GM19463 (cell line): ENCODE measurements around the gene NEURL1B.

ENCODE experiments used
- ATAC-seq: cut with Tn5 transposase; IDR thresholded peaks from one replicate; pipeline ENCODE4 v1.9.1; 2021; ENCODE audit warnings: mild to moderate bottlenecking, moderate library complexity; ENCODE audit not compliant: unreplicated experiment

The NEURL1B gene

DNA sequence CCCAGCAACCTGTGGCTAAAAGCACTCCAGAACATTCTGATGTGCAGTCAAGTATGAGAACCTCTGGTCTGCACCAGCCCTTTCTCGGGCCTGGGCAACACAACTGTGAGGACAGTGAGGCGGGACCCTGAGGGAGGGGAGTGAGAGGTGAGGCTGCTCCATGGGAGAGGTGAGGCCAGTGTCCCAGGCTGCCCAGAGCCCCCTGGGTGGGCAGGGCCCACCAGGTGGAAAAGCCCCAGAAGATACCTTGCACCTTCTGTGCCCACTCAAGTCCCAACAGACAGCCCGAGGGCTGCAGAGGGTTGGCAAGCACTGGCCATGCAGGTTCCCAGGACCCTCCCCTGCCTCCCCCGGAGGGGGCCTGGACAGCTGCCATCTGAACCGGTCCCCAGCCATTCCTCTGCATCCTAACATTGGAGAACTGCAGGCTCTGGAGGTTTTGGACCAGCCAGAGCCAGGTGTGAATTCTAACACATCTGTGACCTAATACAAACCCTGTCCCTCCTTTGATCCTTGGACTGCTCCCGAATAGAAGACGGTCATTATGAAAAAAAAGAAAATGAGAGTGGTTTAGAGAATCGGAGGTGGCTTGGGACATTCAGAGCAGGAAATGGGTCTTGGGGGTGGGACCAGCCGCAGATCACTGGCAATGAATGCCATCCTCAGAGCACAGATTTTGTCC, 72.9 kb downstream of the NEURL1B start:
- no peak for ATAC-seq

DNA sequence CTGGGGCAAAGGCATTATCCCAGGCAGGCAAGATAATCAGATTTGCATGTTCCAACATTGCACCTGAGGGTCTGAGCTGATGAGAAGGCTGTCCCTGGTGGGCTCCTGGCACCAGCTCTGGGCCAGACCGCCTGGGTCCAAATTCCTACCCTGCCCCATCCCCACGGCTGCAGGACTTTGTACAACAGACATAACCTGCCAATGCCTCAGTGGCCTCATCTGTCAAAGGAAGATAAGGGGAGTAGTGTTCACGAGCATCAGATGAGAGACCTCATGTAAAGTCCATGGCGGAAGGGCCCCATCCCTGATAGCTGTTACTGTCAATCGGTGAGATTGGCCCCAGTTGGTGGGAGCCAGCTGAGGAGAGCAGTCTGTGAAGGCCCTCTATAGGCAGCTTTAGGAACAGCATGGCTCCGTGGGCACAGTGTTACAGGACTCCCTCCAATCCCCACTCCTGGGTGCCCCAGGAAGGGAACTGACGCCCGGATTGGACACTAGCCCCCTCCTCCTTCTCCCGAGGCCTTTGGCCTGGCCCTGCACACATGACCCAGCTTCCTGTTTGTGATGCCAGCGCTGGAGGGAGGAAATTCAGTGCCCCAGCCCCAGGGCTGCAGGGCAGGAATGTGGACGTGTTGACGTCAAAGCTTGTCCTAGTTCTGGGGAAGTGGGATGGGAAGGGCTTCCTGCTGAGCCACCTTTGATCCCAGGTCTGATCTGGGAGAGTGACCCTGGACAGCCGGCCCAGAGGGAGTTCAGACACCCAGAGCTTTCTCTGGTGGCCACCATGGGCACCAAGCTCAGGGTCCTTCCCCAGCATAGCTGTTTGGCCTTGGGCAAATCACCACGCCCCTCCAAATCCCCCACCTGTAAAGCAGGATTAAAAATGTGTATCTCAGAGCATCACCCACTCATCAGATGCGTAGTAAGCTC, 73.7 kb downstream of the NEURL1B start:
- peak; percentile 71 for ATAC-seq

DNA sequence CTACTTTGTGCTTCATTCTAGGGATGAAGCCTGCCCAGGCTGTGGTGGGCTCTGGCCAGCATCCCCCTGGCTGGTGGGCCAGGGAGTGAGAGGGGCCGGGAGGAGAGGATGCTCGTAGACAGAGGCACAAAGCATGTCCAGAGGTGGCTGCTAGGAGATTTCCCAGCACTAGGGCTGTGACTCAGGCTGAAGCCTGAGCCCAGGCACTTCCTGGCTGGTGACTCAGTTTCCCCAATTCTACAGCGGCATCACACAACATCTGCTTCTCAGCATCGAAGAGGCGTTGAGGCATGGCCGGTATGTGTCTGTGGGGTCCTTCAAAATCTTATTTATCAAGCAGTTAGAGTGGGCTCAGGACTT, 74.3 kb downstream of the NEURL1B start:
- ATAC-seq = no peak

DNA sequence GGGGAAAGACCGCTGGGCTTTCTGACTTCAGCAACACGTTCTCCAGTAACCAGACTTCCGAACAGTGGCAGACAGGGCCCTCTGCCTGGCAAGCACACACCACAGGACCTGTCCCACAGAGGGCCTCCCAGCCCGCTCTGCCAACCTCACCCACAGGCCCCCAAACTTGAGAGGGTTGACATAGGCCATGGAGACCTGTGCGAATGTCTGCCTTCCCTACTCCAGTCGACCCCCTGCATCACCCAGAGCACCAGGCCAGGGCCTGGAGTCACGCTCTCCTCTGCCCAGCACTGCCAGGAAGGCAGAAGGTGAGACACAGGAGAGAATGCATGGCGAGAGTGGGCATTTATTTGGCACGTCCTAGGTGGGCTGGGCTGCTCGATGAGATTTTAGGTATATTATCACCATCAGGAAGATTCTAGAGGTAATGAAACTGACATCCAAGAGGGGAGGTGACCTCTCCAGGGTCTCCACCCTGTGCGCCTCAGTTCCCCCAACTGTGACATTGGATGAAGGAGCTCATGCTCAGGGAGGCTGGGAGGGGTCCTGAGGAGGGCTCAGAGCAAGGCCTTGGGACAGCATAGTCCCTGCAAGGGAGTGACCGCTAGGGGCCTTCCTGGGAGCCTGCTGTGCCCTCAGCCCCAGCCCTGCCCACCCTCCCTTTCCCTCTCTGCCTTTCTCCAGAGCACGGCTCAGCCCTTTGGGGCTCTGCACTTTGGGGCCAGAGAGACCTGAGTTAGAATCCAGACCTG, 75.0 kb downstream of the NEURL1B start:
- ATAC-seq = no peak

DNA sequence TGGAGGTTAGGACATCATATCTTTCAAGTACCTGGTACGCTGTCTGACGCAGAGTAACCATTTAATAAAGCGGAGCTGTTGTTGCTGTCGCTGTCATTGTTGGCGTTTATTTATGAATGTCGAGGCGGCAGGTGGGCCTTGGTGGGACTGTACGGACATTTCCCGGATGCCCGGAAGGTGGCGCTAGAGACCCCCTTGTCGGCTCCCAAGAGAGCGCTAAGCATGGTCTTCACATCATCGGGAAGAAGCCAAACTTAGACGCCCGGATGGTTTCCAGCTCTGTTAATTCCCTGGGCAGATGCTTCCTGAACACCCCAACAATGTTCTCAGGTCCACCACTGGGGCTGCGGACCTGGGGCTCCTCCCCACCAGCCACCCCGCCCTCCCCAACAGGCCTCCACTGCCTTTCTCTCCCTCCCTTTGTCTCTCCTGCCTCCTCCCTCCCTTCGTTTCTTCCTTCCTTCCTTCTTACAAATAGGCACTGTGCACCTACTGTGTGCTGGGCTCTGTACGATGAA, 75.8 kb downstream of the NEURL1B start:
- no peak for ATAC-seq

DNA sequence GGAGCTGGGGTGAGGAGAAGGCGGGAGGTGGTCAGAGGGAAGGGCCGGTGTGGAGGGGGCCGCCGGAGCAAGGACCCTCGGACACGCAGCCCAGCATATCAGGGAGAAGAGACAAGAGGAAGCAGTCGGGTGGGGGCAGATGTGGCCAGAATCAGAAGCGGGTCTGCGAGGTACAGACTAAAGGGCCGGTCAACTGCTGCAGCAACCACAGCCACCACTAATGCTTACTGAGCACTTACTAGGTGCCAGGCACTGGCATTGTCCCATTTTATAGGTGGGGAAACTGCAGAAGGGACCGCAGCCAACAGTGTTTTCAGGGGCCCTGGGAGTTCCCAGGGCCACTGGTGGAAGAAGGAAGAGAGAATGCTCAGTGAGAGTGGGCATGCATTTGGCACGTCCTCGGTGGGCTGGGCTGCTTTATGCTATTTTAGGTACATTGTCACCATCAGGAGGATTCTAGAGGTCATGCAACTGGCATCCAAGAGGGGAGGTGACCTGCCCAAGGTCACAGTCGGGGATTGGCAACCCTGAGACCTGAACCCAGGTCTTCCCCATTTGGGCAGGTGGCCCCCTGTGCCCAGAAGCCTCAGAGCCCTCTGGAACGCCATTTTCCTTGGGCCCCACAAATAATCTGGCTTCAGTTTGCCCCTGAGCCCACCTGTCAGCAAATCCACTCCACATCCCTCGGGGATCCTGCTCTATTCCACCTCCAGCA, 76.6 kb downstream of the NEURL1B start:
- ATAC-seq = no peak

DNA sequence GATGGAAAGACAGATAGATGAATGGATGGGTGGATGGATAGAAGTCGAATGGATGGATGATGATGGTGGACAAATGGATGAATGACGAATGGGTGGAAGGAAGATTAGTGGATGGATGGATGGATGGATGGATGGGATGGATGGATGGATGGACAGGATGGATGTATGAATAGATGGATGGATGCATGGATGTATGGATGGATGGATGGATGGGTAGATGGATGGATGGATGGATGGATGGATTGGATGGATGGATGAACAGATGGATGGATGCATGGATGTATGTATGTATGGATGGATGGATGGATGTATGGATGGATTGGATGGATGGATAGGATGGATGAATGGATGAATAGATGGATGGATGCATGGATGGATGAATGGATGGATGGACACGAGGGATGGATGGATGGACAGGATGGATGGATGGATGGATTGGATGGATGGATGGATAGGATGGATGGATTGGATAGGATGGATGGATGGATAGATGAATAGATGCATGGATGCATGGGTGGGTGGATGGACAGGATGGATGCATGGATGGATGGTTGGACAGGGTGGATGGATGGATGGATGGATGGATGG, 77.6 kb downstream of the NEURL1B start:
- no peak for ATAC-seq

DNA sequence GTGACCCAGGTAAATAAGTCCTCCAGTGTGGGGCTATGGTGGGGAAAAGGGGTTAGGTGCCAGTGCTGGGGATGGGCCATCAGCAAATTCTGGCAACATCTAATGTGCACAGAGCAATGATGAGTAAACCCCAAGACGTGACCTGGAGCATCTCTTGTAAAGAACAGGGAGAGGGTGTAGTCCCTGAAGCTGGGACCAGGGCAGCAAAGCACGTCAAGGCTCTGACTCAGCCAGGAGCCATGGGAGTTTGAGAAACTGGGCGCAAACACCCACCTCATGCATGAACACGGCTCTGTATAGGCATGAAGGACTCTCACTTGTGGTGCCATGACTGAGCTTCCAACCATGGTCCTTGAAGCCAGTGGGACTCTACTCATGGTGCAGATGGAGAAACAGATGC, 78.1 kb downstream of the NEURL1B start:
- ATAC-seq = no peak

DNA sequence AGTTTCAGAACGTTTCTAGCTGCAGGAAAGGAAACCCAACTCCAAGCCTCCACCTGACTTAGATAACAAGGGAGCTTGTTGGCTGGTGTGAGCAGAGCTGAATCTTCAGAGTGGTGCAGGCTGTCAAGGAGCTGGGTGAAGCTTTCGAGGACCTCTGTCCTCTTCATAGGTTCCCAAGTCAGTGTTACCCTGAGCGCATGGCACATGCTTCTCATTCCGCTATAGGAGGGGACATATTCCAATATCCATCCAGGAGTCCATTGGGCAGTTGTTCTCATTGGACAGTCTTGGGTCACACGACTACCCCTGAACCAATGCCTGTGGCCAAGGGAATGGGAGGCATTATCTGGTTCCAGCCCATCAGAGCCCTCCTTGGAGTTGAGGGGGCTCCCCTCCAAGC, 79.6 kb downstream of the NEURL1B start:
- ATAC-seq = no peak

DNA sequence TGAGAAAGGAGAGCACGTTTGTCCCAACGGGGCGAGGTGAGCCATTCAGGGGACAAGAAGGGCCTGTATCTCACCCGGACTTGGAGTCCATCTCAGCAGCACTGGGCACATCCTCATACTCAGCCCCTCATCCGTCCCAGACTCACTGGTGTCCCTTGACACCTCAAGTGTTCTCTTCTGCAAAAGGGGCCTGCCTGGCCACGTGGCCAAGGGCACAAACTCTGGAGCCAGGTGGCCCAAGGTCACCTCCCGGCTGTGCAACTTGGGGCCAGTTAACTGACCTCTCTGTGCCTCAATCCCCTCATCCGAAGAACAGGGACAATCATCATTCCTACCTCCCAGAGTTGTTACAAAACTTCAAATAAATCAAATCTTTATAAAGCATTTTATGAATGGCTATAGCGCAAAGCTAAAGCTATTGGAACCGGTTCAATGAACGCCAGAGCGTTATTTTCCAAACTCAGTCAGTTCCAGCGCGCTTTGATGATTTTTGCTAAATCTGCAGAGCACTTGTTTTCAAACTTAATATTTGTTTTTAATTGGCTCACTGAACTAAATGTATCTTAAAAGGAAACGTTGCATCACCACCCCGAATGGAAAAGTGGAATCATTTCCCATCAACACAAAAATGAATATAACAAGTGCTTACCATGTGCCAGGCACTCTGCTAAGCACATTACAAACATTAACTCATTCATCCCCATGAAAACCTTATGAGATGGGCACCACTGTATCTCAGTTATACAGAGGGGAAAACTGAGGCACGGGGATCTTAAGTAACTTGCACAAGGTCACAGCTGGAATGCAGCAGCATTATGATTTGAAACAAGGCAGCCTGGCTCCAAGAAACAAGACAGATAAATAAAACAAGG, 80.6 kb downstream of the NEURL1B start:
- no peak for ATAC-seq

DNA sequence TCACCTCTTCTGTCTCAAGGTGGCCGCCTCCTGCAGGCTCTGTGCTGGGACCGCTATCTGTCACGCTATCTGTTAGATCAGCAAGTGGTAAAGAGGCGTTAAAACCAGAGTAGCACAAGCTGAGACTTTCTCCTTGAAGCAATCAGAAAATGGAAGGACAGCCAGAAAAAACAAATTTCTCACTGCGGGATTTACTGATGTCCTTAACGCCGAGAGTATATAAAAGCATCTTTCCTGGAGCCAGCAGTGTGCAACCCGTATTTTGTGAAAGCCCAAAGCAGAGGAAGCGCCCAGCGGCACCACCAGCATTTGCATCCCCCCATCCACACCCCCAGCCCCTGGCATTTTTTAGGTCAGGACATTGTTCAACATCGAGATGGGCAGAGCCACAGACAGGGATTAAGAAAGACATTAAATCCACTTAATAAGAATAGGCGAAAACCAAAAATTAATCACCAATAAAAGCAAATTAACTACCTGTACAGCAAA, 81.3 kb downstream of the NEURL1B start:
- ATAC-seq = no peak

DNA sequence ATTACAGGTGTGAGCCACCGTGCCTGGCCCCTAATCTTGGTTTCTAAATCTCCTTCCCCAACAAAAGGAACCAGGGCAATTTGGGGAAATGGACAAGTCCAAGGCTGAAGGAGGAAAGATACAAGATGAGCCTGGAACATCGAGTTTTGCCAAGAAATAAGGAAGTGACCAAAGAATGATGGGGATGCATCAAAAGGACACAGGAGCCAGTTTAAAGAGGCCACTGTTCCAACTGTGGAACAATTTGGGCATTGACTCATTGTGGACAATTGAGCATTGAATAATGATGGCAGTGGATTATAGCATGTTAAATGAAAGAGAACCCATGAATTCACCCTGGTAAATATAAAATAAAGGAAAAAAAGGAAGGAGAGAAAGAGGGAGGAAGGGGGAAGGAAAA, 82.4 kb downstream of the NEURL1B start:
- no peak for ATAC-seq

DNA sequence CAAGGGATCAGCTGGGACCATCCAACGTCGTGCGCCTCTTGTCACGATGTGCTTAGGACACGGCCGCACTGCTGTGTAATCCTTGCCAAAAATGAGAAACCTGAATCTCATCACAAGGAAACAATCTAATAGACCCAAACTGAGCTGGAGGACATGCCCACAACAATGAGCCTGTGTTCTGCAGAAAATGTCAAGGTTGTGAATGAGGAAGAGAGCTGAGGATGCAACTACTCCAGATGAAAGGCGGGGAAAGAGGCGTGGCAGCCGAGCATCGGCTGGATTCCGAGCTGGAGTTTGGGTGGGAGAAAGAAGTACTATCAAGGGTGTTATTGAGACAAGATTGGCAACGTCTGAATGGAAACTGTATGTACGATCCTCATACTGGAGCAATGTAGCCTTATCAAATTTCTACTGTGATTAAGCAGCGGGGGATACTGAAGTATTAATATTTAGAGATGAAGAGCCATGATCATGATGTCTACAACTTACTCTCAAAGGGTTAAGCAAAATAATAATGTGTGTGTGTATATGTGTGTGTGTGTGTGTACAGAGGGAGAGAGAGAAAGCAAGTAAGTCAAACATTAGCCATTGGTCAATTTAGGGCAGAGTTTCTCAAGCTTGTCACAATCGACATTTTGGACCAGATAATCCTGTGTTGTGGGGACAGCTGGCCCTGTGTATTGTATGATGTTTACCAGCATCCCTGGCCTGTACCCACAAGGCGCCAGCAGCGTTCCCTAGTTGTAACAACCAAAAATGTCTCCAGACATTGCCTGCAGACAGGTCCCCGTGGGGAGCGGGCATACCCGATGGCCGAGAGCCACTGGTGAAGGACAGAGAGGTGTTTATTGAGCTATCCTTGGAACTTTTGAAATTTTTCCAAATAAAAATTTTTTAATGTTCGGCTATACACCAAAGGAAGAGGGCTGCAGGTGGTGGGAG, 83.5 kb downstream of the NEURL1B start:
- ATAC-seq = no peak

DNA sequence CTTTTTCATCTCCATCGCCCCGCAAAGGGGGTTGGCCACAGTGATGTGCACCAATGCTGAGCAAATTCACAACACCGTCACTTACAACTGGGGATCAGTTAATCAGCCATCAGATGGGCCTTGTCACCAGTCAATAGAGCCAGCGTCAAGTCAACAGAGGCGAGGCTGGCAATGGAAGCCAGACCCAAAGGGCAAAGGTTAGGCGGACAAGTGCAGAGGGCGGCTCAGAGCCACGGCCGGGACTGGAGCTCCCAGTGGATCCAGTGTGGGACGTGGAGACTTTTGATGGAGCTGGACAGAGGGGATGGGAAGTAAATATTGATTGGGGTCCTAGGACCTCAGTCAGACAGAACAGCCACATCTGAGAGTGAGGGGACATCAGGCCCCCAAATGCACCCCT, 84.2 kb downstream of the NEURL1B start:
- no peak for ATAC-seq

DNA sequence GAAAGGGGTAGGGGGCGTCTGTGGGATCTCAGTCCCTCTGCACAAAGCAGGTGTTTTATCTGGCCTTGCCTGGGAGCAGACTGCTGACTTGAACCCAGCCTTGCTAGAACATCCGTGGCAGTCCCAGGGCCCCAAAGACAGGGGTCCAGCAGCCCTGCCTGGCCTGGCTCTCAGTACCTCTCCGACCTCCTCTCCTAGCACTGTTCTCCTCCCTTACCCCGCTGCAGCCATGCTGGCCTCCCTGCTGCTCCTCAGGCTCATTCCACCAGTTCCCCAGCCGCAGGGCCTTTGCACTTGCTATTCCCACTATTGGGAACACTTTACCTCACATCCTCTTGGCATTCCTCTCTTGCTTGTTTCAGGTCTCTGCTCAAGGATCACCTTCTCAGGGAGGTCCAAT, 84.7 kb downstream of the NEURL1B start:
- ATAC-seq = no peak

DNA sequence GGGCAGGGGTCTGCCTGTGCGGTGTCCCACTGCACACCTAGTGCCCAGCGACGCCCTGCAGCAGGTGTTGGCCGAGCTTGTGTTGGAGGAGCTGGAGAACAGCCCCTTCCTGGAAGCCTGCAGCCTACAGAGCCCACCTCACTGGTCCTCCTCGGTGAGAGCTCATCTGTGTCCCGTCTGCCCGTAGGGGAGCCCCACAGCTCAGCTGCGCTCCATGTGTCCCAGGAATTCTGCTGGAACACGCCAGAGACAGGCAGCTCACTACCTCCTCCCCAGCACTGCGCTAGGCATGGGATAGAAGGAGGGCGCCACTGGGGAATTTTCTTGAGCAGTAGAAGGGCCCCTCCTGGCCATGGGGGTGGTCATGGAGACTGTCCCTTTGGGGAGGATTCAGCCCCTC, 85.9 kb downstream of the NEURL1B start:
- no peak for ATAC-seq

DNA sequence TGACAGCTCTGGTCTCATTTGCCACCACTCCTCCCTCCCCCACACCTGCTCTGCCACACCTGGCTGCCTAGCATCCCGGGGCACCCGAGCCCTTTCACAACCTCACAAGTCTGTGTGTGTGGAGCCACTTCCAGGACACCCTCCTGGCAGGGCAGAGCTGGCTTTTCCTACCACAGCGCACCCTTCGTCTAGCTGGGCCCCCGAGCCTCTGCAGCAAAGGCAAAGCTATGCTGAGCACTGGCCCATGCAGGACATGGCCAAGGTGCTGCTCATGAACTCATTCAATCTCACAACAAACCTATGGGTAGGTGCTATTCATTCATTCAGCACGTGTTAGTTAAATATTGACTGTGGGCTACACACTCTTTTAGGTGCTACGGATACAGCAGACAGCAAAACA, 86.5 kb downstream of the NEURL1B start:
- no peak for ATAC-seq
